HG02642 (cell line): ENCODE data around the gene PRKG1.

Experiments used
- ATAC-seq: cut with Tn5 transposase; IDR thresholded peaks from one replicate; pipeline ENCODE4 v1.9.1; 2021; ENCODE audit warnings: mild to moderate bottlenecking; ENCODE audit not compliant: unreplicated experiment, poor library complexity

Gene PRKG1

GRCh38 chr10:51759896-51760534, 685.7 kb downstream of the PRKG1 start:
- no peak for ATAC-seq

DNA sequence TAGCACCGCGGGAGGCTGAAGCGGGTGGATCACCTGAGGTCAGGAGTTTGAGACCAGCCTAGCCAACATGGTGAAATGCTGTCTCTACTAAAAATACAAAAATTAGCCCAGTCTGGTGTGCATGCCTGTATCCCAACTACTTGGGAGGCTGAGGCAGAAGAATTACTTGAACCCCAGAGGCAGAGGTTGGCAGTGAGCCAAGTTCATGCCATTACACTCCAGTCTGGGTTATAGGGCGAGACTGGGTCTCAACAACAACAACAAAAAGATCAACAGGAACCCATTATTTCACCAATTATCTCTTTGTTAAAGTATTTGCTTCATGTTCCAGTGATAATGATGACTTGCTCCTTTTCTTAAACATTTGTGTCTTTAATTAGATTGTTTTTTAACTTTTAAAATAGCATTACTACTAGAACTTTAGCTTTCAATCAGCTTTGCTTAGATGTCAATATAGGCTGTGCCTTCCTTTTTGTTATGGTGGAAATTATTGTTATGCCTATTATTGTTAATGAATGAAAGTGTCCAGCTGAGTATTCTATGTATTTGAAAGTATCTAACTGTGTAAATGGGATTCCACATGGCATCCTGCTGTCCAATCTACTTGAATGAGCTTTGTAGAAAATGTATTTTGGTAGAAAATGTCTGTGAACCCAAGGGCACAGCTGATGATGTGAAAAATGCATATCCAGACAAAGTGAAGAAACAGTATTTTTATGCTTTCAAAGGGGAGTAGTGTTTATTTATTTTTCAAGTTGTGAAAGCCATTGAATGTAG, 686.8 kb downstream of the PRKG1 start:
- ATAC-seq = no peak

DNA sequence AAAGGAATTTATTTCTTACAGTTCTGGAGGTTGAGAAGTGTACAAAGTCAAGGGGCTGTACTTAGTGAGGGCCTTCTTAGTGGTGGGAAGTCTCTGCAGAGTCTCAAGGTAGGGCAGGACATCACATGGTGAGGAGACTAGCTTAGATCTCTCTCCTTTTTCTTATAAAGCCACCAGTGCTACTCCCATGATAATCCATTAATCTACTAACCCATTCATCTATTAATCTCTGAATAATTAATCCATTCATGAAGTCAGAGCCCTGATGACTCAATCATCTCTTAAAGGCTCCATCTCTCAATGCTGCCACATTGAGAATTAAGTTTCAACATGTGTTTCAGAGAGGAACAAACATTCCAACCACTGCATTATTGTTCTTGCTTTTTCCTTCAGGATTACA, 689.5 kb downstream of the PRKG1 start:
- ATAC-seq = no peak

DNA sequence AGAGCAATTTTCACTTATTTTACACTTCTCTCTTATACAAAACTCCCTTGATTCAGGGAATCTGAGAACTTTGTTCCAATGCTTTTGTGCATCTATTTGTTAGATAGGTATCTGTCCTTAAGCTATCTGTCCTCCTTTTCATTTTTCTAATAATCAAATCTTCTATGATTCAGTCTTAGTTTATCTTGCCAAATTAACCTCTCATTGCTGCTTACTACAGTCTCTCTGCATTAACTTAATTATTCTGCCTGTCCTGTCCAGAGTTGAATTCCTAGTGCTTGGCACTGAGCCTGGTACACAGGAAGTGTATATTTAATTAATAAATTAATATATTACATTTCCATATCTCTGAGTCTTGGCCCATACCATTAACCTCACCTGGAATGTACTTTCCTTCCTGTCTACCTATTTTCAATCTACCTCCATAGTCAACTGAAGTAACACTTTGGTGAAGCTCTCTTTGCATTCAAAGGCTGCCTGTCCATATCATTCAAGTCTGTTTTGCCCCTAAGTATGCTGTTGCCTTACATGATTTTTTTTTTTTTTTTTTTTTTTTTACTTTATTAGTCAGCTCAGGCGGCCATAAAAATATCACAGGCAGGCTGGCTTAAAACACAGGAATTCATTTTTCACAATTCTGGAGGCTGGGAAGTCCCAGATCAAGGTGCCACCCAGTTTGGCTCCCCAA, 691.1 kb downstream of the PRKG1 start:
- ATAC-seq = no peak

DNA sequence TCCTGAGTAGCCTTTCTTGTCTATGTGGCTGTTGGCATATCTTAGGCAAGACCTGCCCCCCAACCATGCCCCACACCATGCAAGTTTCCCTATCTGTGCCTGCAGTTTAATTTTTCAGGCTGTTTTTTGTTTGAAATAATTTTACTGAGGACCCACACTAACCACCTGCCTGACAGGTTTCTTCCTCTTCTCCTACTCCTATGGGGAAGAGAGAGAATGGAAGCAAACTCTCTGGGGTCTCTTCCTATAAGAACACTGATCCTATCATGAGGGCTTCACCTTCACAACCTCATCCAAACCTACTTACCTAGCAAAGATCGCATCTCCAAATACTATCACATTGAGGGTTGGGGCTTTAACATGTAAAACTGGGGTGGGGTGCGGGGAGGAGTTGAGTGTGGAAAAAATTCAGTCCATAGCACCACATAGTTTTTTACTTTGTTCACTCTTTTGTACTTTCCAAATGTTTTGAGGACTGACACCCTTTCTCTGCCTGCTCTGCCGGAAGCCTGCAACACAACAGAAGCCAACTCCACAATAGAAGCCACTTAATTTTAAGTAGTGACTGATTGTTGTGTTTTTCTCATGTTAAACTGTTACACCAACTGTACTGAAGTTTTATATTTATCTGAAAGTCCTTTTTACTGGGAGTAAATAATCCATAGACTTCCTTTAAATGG, 692.3 kb downstream of the PRKG1 start:
- ATAC-seq = no peak

GRCh38 chr10:51767103-51767763, 692.9 kb downstream of the PRKG1 start:
- no peak for ATAC-seq

GRCh38 chr10:51768886-51769465, 694.7 kb downstream of the PRKG1 start:
- ATAC-seq = no peak

- ATAC-seq = no peak
These were observed 696.4 kb downstream of the PRKG1 start for GRCh38 chr10:51770709-51771108.

- no peak for ATAC-seq
These were observed 698.1 kb downstream of the PRKG1 start for GRCh38 chr10:51772387-51772786.

DNA sequence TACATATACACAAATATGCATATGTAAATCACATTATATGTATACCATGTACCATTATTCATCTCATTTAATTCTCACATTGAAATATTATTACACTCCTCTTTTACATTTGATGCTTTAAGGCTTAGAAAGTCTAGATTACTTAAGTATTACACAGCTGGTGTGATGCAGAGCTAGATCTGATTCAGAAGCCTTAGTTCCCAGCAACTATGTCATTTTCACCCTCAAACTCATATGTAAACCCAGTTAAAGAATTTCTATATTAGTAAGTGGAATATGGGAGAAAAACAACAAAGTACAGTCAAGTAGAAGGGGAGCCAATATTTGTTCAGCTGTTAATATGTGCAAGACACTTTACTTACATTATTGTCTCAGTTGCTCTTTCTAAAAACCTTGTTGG, 699.4 kb downstream of the PRKG1 start:
- ATAC-seq = no peak

- no peak for ATAC-seq
These were observed 709.7 kb downstream of the PRKG1 start for GRCh38 chr10:51783941-51784340.

- no peak for ATAC-seq
These were observed 711.9 kb downstream of the PRKG1 start for GRCh38 chr10:51786016-51786683.

GRCh38 chr10:51786684-51787035, 712.4 kb downstream of the PRKG1 start:
- ATAC-seq = no peak

DNA sequence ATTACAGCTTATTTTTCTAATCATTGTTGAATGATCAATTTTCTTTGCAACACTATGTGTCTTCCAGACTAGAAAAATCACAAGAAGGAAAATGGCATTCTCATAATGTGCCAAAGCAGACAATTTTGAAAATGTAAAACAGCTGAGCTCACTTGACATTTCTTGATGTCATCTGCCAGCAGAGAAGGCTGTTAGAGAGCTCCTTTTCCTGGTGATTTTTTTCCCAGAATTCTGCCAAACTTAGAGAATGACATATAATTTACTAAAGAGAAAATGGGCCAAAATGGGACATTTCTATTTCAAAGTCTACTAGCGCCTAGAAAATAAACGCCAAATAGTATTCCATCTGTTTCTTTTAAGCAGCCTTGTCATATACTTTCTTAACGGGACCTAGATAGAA, 714.0 kb downstream of the PRKG1 start:
- ATAC-seq = no peak

- ATAC-seq = no peak
These were observed 714.8 kb downstream of the PRKG1 start for GRCh38 chr10:51789118-51789517.

DNA sequence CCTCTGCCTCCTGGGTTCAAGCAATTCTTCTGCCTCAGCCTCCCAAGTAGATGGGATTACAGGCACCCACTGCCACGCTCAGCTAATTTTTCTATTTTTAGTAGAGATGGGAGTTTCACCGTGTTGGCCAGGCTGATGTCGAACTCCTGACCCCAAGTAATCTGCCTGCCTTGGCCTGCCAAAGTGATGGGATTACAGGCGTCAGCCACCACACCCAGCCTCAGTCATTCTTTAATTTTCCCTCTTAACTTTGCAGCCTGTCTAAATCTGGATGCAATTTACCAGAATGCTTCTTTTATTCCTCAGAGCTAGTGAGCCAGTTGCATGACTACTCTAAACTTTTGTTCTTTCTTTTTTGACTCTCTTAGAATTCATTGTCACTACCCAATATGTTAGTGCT, 715.6 kb downstream of the PRKG1 start:
- ATAC-seq = no peak

DNA sequence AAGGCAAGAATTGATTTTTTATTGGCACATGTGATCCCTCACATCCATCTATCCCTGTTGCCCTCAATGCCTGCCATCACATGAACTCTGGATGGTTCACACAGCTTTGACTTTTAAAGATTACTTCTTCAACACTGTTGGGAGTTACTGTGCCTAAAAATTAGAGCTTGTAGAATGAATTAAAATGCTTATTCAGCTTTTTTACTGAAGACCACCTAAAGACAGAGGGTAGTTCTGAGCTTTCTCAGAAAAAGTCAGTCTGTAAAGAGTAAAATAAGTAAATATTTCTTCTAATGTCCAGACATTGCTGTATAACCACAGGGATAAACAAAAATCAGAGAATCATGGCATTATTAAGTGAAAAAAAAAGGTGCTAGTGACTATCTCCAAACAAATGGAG, 718.4 kb downstream of the PRKG1 start:
- no peak for ATAC-seq

DNA sequence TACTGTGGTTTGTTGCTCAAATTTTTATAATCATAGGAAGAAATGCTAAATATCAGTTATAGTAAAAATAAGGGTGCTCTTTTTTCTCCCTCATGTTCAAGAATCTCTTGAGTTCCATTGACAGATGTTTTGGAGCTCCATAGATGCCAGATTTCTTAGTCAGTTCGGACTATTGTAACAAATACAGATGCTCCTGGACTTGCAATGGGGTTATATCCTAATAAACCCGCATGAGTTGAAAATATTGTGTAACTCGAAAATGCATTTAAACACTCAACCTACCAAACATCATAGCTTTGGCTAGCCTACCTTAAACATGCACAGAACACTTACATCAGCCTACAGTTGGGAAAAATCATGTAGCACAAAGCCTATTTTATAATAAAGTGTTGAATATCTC, 725.8 kb downstream of the PRKG1 start:
- no peak for ATAC-seq

GRCh38 chr10:51800725-51801424, 726.6 kb downstream of the PRKG1 start:
- ATAC-seq = no peak
